ENCODE data around the gene SPSB2.

SPSB2 gene

DNA sequence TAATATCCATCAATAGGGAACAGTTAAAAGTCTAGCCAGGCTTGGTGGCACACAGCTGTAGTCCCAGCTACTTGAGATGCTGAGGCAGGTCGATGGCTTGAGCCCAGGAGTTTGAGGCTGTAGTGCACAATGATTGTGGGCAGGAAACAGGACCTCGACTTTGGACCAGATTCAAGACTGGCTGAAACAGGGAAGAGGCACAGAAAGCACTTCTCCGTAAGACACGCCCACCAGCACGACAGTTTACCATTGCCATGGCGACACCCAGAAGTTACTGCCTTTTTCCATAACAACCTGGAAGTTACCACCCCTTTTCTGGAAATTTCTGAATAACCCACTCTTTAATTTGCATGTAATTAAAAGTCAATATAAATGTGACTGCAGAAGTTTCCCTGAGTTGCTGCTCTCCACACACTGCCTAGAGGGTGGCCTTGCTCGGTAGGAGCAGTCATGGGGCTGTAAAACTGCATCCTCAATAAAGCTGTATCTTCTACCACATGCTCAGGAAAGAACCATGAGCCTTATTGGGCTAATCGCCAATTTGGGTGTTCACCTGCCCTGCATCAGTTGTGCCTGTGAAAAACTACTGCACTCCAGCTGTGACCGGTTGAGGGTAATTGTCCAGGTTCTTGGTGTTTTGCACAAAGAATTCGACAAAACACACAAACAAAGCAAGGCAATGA lies 26.9 kb upstream of the SPSB2 start:
- Histone ChIP-seq H3K4me1 (ENCODE audit: insufficient read depth, low read length) (peaks cover 12% of the 10 kb centered on the region), H3K27me3 (ENCODE audit: insufficient read depth, low read length, poor library complexity) (no peaks in the 10 kb centered on the region), H3K79me2 (ENCODE audit: insufficient read depth, low read length) (no peaks in the 10 kb centered on the region), H3K27ac (ENCODE audit: low read length) (no peak overlapping the region), H3K4me2 (ENCODE audit: insufficient read depth, low read length) (no peak overlapping the region), H3K4me3 (ENCODE audit: low read depth in 1 of 2, low read length in 2 of 2) (no peak overlapping the region), H2AFZ (ENCODE audit: low read depth, low read length) (no peak overlapping the region), H3K36me3 (ENCODE audit: insufficient read depth, low read length) (no peaks in the 10 kb centered on the region), H3K9me3 (ENCODE audit: insufficient read depth, low read length, severe bottlenecking) (no peaks in the 10 kb centered on the region), H3K9ac (ENCODE audit: low read depth, low read length) (no peak overlapping the region), H4K20me1 (ENCODE audit: insufficient read depth, low read length) (no peaks in the 10 kb centered on the region)
- ATAC-seq (ENCODE audit: insufficient read depth, low read depth), result no peak
- no peak for TF ChIP-seq EZH2 (IDR thresholded peaks at IDR 0.05; ENCODE audit: borderline replicate concordance, low read depth, low read length, severe bottlenecking)
- TF ChIP-seq, protein P1, sequence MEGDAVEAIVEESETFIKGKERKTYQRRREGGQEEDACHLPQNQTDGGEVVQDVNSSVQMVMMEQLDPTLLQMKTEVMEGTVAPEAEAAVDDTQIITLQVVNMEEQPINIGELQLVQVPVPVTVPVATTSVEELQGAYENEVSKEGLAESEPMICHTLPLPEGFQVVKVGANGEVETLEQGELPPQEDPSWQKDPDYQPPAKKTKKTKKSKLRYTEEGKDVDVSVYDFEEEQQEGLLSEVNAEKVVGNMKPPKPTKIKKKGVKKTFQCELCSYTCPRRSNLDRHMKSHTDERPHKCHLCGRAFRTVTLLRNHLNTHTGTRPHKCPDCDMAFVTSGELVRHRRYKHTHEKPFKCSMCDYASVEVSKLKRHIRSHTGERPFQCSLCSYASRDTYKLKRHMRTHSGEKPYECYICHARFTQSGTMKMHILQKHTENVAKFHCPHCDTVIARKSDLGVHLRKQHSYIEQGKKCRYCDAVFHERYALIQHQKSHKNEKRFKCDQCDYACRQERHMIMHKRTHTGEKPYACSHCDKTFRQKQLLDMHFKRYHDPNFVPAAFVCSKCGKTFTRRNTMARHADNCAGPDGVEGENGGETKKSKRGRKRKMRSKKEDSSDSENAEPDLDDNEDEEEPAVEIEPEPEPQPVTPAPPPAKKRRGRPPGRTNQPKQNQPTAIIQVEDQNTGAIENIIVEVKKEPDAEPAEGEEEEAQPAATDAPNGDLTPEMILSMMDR (IDR thresholded peaks at IDR 0.05; ENCODE audit: borderline replicate concordance, extremely low read depth, low read length, poor library complexity, severe bottlenecking), result no peak
- no peak for DNase-seq

- no peak overlapping the region for H3K4me2 ChIP-seq (ENCODE audit: insufficient read depth, low read length)
- no peaks in the 10 kb centered on the region for H3K27me3 ChIP-seq (ENCODE audit: insufficient read depth, low read length, poor library complexity)
- no peak overlapping the region for H3K9ac ChIP-seq (ENCODE audit: low read depth, low read length)
- H3K9me3 ChIP-seq (ENCODE audit: insufficient read depth, low read length, severe bottlenecking), result no peaks in the 10 kb centered on the region
- peaks cover 8% of the 10 kb centered on the region for H3K4me1 ChIP-seq (ENCODE audit: insufficient read depth, low read length)
- TF ChIP-seq, protein P1 (IDR thresholded peaks at IDR 0.05; ENCODE audit: borderline replicate concordance, extremely low read depth, low read length, poor library complexity, severe bottlenecking), result no peak
- TF ChIP-seq EZH2 (IDR thresholded peaks at IDR 0.05; ENCODE audit: borderline replicate concordance, low read depth, low read length, severe bottlenecking), result no peak
- H3K36me3 ChIP-seq (ENCODE audit: insufficient read depth, low read length), result no peaks in the 10 kb centered on the region
- no peak overlapping the region for H3K27ac ChIP-seq (ENCODE audit: low read length)
- no peak for ATAC-seq (ENCODE audit: insufficient read depth, low read depth)
- no peak for DNase-seq
- no peak overlapping the region for H2AFZ ChIP-seq (ENCODE audit: low read depth, low read length)
- no peaks in the 10 kb centered on the region for H3K79me2 ChIP-seq (ENCODE audit: insufficient read depth, low read length)
- no peak overlapping the region for H3K4me3 ChIP-seq (ENCODE audit: low read depth in 1 of 2, low read length in 2 of 2)
- H4K20me1 ChIP-seq (ENCODE audit: insufficient read depth, low read length), result no peaks in the 10 kb centered on the region
Measured at GRCh38 chr12:6899427-6899826, 26.3 kb upstream of the SPSB2 start.

- Histone ChIP-seq H3K27ac (ENCODE audit: low read length) (no peak overlapping the region), H3K4me1 (ENCODE audit: insufficient read depth, low read length) (peaks cover 8% of the 10 kb centered on the region), H4K20me1 (ENCODE audit: insufficient read depth, low read length) (no peaks in the 10 kb centered on the region), H3K79me2 (ENCODE audit: insufficient read depth, low read length) (no peaks in the 10 kb centered on the region), H3K36me3 (ENCODE audit: insufficient read depth, low read length) (no peaks in the 10 kb centered on the region), H3K27me3 (ENCODE audit: insufficient read depth, low read length, poor library complexity) (no peaks in the 10 kb centered on the region), H3K4me2 (ENCODE audit: insufficient read depth, low read length) (no peak overlapping the region), H3K4me3 (ENCODE audit: low read depth in 1 of 2, low read length in 2 of 2) (no peak overlapping the region), H3K9me3 (ENCODE audit: insufficient read depth, low read length, severe bottlenecking) (no peaks in the 10 kb centered on the region), H3K9ac (ENCODE audit: low read depth, low read length) (no peak overlapping the region), H2AFZ (ENCODE audit: low read depth, low read length) (no peak overlapping the region)
- TF ChIP-seq, protein P1 (IDR thresholded peaks at IDR 0.05; ENCODE audit: borderline replicate concordance, extremely low read depth, low read length, poor library complexity, severe bottlenecking), result no peak
- TF ChIP-seq EZH2 (IDR thresholded peaks at IDR 0.05; ENCODE audit: borderline replicate concordance, low read depth, low read length, severe bottlenecking), result no peak
- no peak for DNase-seq
- no peak for ATAC-seq (ENCODE audit: insufficient read depth, low read depth)
Measured at GRCh38 chr12:6896846-6897435, 23.8 kb upstream of the SPSB2 start.

Data from DND-41 (cell line).